KBM-7 (cell line): ENCODE data around the gene AGRN.
"Not testable (repeated sequence)": the region's sequence is repeated elsewhere in the genome, so short reads cannot be mapped to it uniquely, and the experiment has no call there.

Source experiments
- DNase-seq: peaks from one replicate; pipeline ENCODE4 v3.0.0-alpha.2; 2015
- in situ Hi-C: fragments of 300-500 bp; cut with MboI; formaldehyde crosslinking; loops from 2 replicates; pipeline ENCODE4 v1.14.3; 2020; ENCODE audit warnings: low sequenced_read_pairs, low pct_unique_long_range_greater_than_20kb, mixed read lengths

The AGRN gene

DNA sequence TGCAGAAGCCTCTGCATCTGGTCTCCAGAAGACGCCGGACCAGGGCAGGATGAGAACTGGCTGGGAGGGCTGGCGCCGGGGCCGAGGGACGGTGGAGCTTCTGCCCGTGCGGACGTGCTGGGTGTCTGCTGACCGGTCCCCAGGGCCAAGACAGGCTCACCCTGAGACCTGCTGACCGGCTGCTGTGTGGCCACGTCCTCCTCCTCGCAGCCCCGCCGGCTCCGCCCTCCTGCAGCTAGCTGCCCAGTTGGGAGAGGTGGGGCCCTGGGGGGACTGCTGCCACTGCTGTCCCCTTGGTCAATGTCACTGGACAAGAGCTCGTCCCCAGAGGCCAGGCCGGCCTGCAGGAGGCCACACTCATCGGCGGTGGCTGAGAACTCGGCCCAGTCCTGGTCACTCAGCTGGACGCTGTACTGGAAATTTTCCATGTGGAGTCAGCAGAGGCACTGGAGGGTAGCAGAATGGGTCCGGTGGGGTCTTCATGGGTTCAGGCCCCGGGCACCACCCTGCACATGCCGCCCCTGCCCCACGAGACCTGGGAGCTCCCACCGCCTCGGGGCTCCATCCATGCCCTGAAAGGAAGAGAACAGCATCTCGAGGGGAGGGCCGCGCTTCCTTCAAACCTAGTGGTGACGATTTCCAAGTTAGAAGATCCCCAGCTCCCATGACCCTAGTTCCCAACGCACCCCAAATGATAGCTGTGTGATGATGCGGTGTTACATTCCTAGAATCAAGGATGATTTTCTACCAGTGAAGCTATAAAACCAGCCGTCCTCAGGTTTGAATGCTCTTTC, 39.1 kb upstream of the AGRN start:
- no peak for DNase-seq
- in situ Hi-C loops = no loop called here

DNA sequence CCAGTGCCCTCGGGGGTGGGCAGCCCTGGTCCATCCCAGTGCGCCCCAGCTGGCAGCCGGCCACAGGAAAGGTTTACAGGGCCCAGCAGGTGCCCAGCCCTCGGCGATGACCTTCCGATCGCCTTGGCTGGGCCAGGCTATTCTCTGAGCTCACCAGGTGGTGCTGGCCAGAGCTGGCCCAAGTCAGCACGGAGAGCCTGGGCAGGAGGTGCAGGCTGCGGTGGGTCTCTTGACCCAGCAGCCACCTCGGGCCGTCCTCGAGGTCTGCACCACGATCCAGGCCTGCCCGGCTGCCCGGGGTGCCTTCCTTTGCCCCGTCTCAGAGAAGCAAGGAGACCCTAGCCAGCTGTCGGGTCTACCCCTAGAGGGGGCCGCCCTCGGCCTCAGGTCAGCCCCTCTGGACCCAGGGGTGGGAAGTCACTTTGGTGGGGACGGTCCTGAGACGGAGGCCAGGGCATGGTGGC, 38.4 kb upstream of the AGRN start:
- DNase-seq = no peak
- in situ Hi-C loops = no loop called here

- no peak for DNase-seq
- in situ Hi-C loops = no loop called here
Measured at GRCh38 chr1:981955-982558, 37.9 kb upstream of the AGRN start, which contains the start of gene PERM1. Gene PERM1, minus strand, starts transcription at chr1:982093. Its CDS starts 1,064 bp downstream, at chr1:981029.

DNA sequence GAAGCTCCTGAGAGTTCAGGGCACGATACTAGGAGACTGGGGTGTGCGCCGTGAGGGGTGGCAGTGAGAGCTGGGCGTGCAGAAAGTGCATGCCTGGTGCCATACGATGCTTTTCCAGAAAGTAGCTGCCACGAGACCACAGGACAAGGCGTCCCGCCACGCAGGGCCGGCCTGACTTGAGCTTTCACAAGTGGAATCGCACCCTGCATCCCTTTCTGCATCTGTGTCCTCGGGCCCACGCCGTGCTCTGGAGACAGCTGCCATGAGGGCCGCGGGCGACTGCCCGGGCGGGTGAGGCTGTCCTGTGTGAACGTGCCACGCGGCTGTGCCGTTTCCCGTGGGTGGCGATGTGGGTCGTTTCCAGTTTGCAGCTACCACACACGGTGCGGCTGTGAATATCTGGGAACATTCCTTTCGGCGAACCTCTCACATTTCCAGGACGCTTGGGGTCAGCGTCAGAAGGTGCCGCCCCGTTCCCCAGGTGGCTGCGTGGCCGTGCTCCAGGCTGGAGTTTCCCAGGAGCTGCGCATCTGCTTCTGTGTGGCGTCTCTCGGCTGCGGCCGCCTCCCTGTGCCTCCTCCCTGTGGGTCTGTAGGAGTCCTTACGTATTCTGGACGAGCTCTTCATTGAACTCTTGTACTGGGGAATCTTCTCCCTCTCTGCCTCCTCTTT, 37.0 kb upstream of the AGRN start:
- in situ Hi-C loops = no loop called here
- DNase-seq = no peak

GRCh38 chr1:983798-984475, 36.0 kb upstream of the AGRN start:
- in situ Hi-C loops = no loop called here
- no peak for DNase-seq

DNA sequence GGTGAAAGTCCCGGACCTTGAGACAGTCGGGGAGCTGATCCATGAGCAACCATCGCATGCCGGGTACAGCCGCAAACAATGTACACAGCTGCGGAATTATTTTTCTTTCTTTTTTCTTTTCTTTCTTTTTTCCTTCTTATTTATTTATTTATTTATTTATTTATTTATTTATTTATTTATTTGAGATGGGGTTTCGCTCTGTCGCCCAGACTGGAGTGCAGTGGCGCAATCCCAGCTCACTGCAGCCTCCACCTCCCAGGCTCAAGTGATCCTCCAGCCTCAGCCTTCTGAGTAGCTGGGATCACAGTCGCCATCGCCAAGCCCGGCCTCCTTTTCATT, 35.5 kb upstream of the AGRN start:
- in situ Hi-C loops = no loop called here
- no peak for DNase-seq

GRCh38 chr1:985126-985525, 34.8 kb upstream of the AGRN start:
- in situ Hi-C loops = no loop called here
- DNase-seq = no peak

DNA sequence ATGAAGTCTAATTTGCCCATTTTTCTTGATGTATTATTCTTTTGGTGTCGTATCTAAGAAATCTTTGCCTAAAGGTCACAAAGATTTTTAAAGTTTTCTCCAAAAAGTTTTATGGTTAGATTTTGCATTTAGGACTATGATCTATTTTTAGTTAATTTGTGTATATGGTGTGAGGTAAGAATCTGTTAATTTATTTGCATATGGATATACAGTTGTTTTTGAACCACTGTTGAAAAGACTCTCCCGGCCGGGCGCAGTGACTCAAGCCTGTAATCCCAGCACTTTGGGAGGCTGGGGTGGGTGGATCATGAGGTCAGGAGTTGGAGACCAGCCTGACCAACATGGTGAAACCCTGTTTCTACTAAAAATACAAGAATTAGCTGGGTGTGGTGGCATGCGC, 31.9 kb upstream of the AGRN start:
- DNase-seq, in situ Hi-C loops: not testable (repeated sequence)

- in situ Hi-C loops, DNase-seq: not testable (repeated sequence)
Measured at GRCh38 chr1:991275-991674, 28.6 kb upstream of the AGRN start.

DNA sequence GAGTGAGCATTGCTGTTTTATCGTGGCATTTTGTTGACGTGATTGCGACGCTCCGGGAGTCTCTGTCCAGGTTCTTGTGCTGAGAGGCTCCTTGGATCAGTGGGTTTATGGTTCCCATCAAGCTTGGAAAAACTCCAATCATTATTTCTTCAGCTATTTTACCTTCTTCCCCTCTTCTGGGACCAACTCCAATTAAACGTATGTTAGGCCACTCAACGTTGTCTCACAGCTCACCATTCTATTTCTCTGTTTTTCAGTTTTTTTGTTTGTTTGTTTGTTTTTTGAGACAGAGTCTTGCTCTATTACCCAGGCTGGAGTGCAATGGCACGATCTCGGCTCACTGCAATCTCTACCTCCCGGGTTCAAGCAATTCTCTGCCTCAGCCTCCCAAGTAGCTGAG, 28.0 kb upstream of the AGRN start:
- in situ Hi-C loops = no loop called here
- DNase-seq = no peak

- in situ Hi-C loops = no loop called here
Measured at GRCh38 chr1:992362-992761, 27.6 kb upstream of the AGRN start.

GRCh38 chr1:993379-993995, 26.4 kb upstream of the AGRN start:
- in situ Hi-C loops = no loop called here
- DNase-seq = no peak

More at GRCh38 chr1:992362-992761, 27.6 kb upstream of the AGRN start:
- DNase-seq = no peak

GRCh38 chr1:994546-994945, 25.4 kb upstream of the AGRN start:
- in situ Hi-C loops, DNase-seq: not testable (repeated sequence)

DNA sequence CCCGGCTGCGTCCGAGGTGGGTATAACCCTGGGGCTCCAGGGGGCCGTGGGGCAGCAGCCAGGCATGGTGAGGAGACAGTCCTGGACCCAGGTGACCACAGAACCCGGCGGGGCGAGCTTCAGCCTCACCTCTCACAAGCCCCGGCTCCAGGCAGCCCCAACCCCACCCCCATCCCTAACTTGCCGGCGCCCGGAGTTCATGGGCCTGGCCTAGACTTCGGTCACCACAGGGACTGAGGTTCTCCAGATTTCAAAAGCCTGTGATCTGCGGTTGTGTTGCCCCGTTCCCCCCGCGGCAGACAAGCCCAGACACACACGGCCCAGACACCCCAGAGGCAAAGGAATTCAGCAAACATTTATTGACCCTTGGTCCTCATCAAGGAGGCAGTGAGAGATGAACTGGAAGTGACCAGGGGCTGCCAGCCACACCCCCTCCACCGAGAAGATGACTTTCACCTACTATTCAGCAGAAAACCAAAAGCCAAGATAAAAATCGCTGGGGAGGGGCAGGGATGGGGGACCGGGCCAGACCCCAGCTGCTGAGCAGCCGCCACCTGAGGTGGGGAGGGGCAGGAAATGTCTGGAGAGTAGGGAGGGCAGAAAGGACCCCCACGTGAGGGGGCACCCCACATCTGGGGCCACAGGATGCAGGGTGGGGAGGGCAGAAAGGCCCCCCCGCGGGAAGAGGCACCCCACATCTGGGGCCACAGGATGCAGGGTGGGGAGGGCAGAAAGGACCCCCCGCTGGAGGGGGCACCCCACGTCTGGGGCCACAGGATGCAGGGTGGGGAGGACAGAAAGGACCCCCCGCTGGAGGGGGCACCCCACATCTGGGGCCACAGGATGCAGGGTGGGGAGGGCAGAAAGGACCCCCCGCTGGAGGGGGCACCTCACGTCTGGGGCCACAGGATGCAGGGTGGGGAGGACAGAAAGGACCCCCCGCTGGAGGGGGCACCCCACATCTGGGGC, 24.0 kb upstream of the AGRN start:
- no peak for DNase-seq
- in situ Hi-C loops = no loop called here

GRCh38 chr1:996851-997712, 22.8 kb upstream of the AGRN start:
- no peak for DNase-seq
- in situ Hi-C loops = no loop called here

- no peak for DNase-seq
- in situ Hi-C loops = no loop called here
Measured at GRCh38 chr1:997713-997992, 22.3 kb upstream of the AGRN start.

DNA sequence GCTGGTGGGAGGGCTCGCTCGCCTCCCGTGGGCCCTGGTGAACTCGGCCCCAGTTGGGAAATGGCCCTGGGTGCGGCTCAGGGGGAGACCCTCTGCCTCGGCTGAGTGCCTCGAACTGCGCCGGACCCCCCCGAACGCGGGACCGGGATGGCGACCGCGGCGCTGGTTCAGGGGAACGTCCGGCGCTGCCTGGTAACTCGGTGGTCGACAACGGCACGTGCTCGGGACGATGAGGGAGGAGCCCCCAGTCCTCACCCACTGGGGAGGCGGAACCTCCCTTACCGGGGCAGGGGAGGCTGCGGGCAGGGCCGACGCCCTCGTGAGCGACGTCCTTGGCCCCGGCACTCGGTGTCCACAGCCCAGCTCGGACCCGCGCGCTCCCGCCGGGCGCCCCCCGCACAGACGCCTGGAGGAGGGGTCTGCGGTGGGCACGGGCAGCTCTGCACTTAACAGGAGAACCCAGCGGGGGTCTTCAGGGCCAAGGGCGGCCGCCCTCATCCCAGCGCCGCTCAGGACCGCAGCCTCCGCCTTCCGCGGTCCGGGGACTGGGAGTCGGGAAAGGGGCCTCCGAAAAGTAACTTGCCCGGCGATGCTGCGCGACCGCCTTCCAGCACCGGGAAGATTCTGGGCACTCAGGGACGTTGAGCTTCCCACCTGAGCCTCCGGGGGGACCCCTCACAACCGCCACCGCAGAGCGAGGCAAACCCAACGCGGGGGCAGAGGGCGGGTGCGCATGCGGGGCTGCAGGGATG, 21.8 kb upstream of the AGRN start:
- DNase-seq = no peak
- in situ Hi-C loops = no loop called here
